Measurements from ENCODE around the gene AGBL1.

GRCh38 chr15:86135041-86135440 lies 55.4 kb downstream of the AGBL1 start:
- TF ChIP-seq CTCF (IDR thresholded peaks at IDR 0.05): no peak
- no peak for TF ChIP-seq POLR2A (IDR thresholded peaks at IDR 0.05)
